Natural killer cell (primary cell): ENCODE measurements around the gene CDK16. TPM values are rescaled to one million over a fixed set of nuclear protein-coding genes. Genes with fewer than 3 reads are reported as not detected.

Source experiments
- ATAC-seq, 3 donors: fragments of 150-1000 bp in 2 of 3; fragments of 200-7000 bp in 1 of 3; cut with Tn5 transposase; 1 replicate in 1 of 3; 2 replicates in 2 of 3; pipeline ENCODE4 v1.10.0; 2021; ENCODE audit warnings: mild to moderate bottlenecking in 2 of 3, moderate library complexity in 2 of 3
- DNase-seq, 2 donors: peaks; one replicate each; pipeline versions ENCODE4 v3.0.0 to v3.0.0-alpha.2; 2013 to 2021; ENCODE audit warnings: mixed read lengths in 1 of 2
- H3K27ac ChIP-seq: one replicate; pipeline ENCODE4 v1.5.1; 2013; ENCODE audit warnings: mild to moderate bottlenecking, low read length
- H3K27me3 ChIP-seq: one replicate; pipeline ENCODE4 v1.6.1; 2013; ENCODE audit warnings: low read length; ENCODE audit not compliant: control insufficient read depth, insufficient read depth
- H3K36me3 ChIP-seq: one replicate; pipeline ENCODE4 v1.6.1; 2013; ENCODE audit warnings: low read length; ENCODE audit not compliant: control insufficient read depth, insufficient read depth
- H3K4me1 ChIP-seq: one replicate; pipeline ENCODE4 v1.6.1; 2013; ENCODE audit warnings: low read length; ENCODE audit not compliant: control insufficient read depth, insufficient read depth
- H3K4me3 ChIP-seq: one replicate; pipeline ENCODE4 v1.5.1; 2013; ENCODE audit warnings: low read length
- H3K9me3 ChIP-seq: one replicate; pipeline ENCODE4 v1.6.1; 2013; ENCODE audit warnings: low read length; ENCODE audit not compliant: control insufficient read depth, insufficient read depth
- H3K27ac Mint-ChIP-seq, 2 donors: one replicate each; pipeline ENCODE4 v1.8.0; 2022; ENCODE audit warnings: mild to moderate bottlenecking in 2 of 2, mixed read lengths in 2 of 2, moderate library complexity in 1 of 2
- H3K27me3 Mint-ChIP-seq, 2 donors: one replicate each; pipeline ENCODE4 v1.8.0; 2022; ENCODE audit warnings: low read depth in 2 of 2, mixed read lengths in 2 of 2
- H3K36me3 Mint-ChIP-seq: one replicate; pipeline ENCODE4 v1.8.0; 2022; ENCODE audit warnings: mixed read lengths
- H3K4me1 Mint-ChIP-seq, 2 donors: one replicate each; pipeline ENCODE4 v1.8.0; 2022; ENCODE audit warnings: mixed read lengths in 2 of 2
- H3K4me3 Mint-ChIP-seq: one replicate; pipeline ENCODE4 v1.8.0; 2022; ENCODE audit warnings: mild to moderate bottlenecking, moderate library complexity, mixed read lengths
- H3K9me3 Mint-ChIP-seq, 2 donors: one replicate each; pipeline ENCODE4 v1.8.0; 2022; ENCODE audit warnings: mixed read lengths in 2 of 2
- WGBS: methylation state at CpG from one replicate; pipeline ENCODE4 v1.1.7; 2013; ENCODE audit warnings: missing lambda C conversion rate; ENCODE audit not compliant: insufficient coverage; 5-methylcytosine and 5-hydroxymethylcytosine counted together
- intact Hi-C: fragments of 100-400 bp; cut with micrococcal nuclease; formaldehyde crosslinking; loops from one replicate; pipeline ENCODE4 v1.14.2; 2022
- total RNA-seq, 4 donors: library from RNA; stranded (reverse); fragments of 120-200 nt in 1 of 4; gene quantifications; one replicate each; pipeline versions ENCODE4 v1.2.3 to v1.2.4, GENCODE V29; 2013 to 2022
- TF ChIP-seq, protein P1 (sequence below): fragments of 200-600 bp; IDR thresholded peaks from one replicate; pipeline ENCODE4 v1.8.0; 2022; ENCODE audit warnings: antibody characterized with exemption

The CDK16 gene
- total RNA-seq, 3 donors from 2014 or later (not counting 1 experiment from before 2014, with no cell fraction given): 112 to 140 (median 126) TPM

DNA sequence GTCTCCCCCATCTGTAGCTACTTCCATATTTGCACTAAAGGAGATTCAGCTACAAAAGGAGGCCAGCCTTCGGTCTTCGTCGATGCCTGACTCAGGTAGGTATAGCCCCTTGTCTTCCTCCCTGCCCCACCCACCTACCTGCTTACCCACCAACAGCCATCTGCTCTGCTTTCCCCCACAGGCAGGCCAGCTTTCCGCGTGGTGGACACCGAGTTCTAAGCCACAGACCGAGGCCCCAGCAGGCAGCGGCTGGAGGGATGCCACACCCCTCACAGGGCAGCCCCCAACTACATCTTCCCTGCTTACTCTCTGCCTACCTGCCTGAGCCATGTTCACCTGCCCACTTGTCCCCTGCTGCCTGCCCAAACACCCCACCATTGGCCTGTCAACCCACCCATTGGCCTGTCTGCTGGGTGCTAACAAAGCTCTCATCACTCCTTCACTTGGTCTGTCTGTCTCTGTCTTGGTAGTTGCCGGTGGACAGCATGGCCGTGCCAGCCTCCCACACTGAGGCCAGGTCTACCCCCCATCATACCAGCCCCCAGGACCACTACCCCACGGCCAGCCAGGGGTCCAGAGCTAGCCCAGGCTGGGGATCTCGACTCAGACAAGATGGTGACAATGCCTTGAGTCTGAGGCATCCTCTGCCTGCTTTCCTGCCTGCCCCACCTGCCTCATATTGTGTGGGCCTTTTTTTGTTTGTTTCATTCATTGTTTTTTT is 10.2 kb downstream of the CDK16 start:
- intact Hi-C loops: no loop called here
- Mint-ChIP-seq H3K27ac (no peak overlapping the region), H3K9me3 (no peaks in the 10 kb centered on the region), H3K4me1 (peaks cover 9 to 14% of the 10 kb centered on the region in 2 donors), H3K36me3 (no peaks in the 10 kb centered on the region), H3K27me3 (no peaks in the 10 kb centered on the region), H3K4me3 (no peak overlapping the region)
- Histone ChIP-seq H3K36me3 (peaks cover 44% of the 10 kb centered on the region), H3K4me3 (no peak overlapping the region), H3K4me1 (peaks cover 8% of the 10 kb centered on the region), H3K27me3 (no peaks in the 10 kb centered on the region), H3K27ac (no peak overlapping the region), H3K9me3 (no peaks in the 10 kb centered on the region)
- DNase-seq (no peak), ATAC-seq (no peak)
- WGBS: 93% methylated on average over 11 of the region's 12 CpGs
- TF ChIP-seq, protein P1, sequence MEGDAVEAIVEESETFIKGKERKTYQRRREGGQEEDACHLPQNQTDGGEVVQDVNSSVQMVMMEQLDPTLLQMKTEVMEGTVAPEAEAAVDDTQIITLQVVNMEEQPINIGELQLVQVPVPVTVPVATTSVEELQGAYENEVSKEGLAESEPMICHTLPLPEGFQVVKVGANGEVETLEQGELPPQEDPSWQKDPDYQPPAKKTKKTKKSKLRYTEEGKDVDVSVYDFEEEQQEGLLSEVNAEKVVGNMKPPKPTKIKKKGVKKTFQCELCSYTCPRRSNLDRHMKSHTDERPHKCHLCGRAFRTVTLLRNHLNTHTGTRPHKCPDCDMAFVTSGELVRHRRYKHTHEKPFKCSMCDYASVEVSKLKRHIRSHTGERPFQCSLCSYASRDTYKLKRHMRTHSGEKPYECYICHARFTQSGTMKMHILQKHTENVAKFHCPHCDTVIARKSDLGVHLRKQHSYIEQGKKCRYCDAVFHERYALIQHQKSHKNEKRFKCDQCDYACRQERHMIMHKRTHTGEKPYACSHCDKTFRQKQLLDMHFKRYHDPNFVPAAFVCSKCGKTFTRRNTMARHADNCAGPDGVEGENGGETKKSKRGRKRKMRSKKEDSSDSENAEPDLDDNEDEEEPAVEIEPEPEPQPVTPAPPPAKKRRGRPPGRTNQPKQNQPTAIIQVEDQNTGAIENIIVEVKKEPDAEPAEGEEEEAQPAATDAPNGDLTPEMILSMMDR: no peak

DNA sequence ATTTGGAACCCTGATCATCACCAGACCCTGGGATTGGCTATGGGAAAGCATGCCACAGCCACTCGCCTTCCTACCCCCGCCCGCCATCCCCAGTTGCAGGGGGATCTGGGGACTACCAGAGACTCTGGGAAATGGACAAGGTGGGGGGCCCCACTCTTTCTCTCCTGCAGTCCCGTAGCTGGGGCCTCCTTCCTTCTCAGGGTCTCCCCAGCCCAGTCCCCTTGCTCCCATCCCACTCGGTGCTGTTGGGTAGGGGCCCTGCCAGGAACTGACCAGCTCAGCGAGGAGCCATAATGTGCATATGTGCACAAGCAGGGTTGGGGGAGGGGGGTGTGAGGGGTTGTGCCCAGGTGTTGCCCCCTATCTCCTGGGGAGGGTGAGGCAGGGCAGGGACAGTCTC is 10.9 kb downstream of the CDK16 start:
- no peaks in the 10 kb centered on the region for H3K27me3 ChIP-seq
- Mint-ChIP-seq H3K4me1 (peaks cover 9 to 14% of the 10 kb centered on the region in 2 donors), H3K4me3 (no peak overlapping the region), H3K27ac (no peak overlapping the region), H3K36me3 (no peaks in the 10 kb centered on the region), H3K27me3 (no peaks in the 10 kb centered on the region), H3K9me3 (no peaks in the 10 kb centered on the region)
- H3K4me3 ChIP-seq: no peak overlapping the region
- ATAC-seq: no peak
- peaks cover 37% of the 10 kb centered on the region for H3K36me3 ChIP-seq
- WGBS: 98% methylated on average over 6 of the region's 6 CpGs
- no peak for DNase-seq
- H3K9me3 ChIP-seq: no peaks in the 10 kb centered on the region
- TF ChIP-seq, protein P1: no peak
- intact Hi-C loops: no loop called here
- H3K27ac ChIP-seq: no peak overlapping the region
- peaks cover 8% of the 10 kb centered on the region for H3K4me1 ChIP-seq

DNA sequence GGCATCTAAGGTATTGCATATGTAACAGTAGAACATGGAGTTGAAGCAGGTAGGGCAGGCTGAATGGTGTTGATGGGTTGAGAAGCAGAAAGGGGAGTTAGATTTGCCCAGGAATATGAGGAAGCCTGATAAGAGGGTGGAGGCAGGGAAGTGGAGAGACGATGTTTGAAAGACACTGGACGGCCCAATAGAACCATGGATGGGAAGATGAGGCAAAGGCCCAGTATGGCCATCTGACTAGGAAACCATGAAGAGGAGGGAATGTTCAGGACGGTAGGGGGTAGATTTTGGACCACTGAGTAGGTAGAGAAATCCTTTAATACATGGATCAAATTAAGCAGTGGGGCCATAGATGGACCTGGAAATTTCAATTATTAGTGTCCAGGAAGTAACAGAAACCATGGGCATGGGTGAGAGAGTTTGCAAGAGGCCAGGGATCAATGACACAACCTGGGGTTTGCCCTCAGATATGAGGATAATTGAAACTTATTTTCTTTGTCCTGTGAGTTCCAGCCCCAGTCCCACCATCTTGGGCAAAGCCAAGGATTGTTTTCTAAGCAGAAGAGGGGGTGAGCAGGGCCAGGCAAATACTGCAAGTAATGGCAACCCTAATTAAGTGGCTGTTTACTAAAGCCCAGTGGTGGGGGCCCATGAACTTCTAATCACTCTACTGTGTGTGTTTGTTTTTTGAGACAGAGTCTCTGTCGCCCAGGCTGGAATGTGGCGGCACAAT is 11.8 kb downstream of the CDK16 start:
- Histone ChIP-seq H3K27me3 (no peaks in the 10 kb centered on the region), H3K4me3 (no peak overlapping the region), H3K4me1 (peaks cover 8% of the 10 kb centered on the region), H3K36me3 (peaks cover 29% of the 10 kb centered on the region), H3K9me3 (no peaks in the 10 kb centered on the region), H3K27ac (no peak overlapping the region)
- Mint-ChIP-seq H3K4me3 (no peak overlapping the region), H3K27me3 (no peaks in the 10 kb centered on the region), H3K36me3 (no peaks in the 10 kb centered on the region), H3K27ac (peak overlapping the region in 1 of 2 donors; percentile 62), H3K4me1 (peaks cover 13 to 16% of the 10 kb centered on the region in 2 donors), H3K9me3 (no peaks in the 10 kb centered on the region)
- TF ChIP-seq, protein P1: no peak
- intact Hi-C loops: no loop called here
- WGBS: 99% methylated on average over 5 of the region's 5 CpGs
- DNase-seq (no peak), ATAC-seq (no peak)
